ENCODE data around the gene CASS4. TPM values are rescaled to one million over a fixed set of nuclear protein-coding genes. Genes with fewer than 3 reads are reported as not detected.

CASS4 gene
- polyA plus RNA-seq, 2 of the 4 experiments (the other 2 are of a cell fraction): 0.09 TPM

GRCh38 chr20:56391037-56391436, 21.0 kb upstream of the CASS4 start:
- Histone ChIP-seq H3K27ac (peak overlapping the region; percentile 85 to 96), H3K4me3 (peak overlapping the region; percentile 85), H3K4me2 (peak overlapping the region; percentile 90), H3K9me3 (no peaks in the 10 kb centered on the region), H3K4me1 (peaks cover 28% of the 10 kb centered on the region)
- TF ChIP-seq TFCP2L1 (CRISPR knock-in tag; IDR thresholded peaks at IDR 0.05) (no peak), FOSB (CRISPR knock-in tag; IDR thresholded peaks at IDR 0.05) (no peak), FOXS1 (CRISPR knock-in tag; IDR thresholded peaks at IDR 0.05) (no peak), JUNB (IDR thresholded peaks at IDR 0.05) (no peak), POLR2AphosphoS2 (conservative IDR thresholded peaks at IDR 0.05; ENCODE audit: low read length) (no peak), SMC3 (IDR thresholded peaks at IDR 0.05) (no peak), FOSL2 (IDR thresholded peaks at IDR 0.05) (no peak), FOSL2 (CRISPR knock-in tag; IDR thresholded peaks at IDR 0.05) (no peak), ZFP36 (IDR thresholded peaks at IDR 0.05; ENCODE audit: borderline replicate concordance, partially characterized antibody) (no peak), HDAC2 (IDR thresholded peaks at IDR 0.05) (no peak), HOXB13 (CRISPR knock-in tag; IDR thresholded peaks at IDR 0.05; ENCODE audit: low read depth) (no peak), EP300 (IDR thresholded peaks at IDR 0.05) (no peak), JUN (IDR thresholded peaks at IDR 0.05) (no peak), CTCF (IDR thresholded peaks at IDR 0.05) (no peak), ZSCAN20 (CRISPR knock-in tag; IDR thresholded peaks at IDR 0.05) (no peak), ZC3H11A (IDR thresholded peaks at IDR 0.05) (no peak)
- TF ChIP-seq, protein P1, sequence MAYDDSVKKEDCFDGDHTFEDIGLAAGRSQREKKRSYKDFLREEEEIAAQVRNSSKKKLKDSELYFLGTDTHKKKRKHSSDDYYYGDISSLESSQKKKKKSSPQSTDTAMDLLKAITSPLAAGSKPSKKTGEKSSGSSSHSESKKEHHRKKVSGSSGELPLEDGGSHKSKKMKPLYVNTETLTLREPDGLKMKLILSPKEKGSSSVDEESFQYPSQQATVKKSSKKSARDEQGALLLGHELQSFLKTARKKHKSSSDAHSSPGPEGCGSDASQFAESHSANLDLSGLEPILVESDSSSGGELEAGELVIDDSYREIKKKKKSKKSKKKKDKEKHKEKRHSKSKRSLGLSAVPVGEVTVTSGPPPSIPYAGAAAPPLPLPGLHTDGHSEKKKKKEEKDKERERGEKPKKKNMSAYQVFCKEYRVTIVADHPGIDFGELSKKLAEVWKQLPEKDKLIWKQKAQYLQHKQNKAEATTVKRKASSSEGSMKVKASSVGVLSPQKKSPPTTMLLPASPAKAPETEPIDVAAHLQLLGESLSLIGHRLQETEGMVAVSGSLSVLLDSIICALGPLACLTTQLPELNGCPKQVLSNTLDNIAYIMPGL (CRISPR knock-in tag; IDR thresholded peaks at IDR 0.05; ENCODE audit: borderline replicate concordance): no peak
- CTCF ChIA-PET: interaction anchor here (0.6 to 2.1 kb wide), 2 partner anchors 9 to 10 kb away, joined by 3 to 6 read pairs; no protein-coding TSS in a partner anchor
- no peak for DNase-seq (ENCODE audit: low read depth in 1 of 2, low spot score in 1 of 2)
- no peak for FAIRE-seq
- no peak for ATAC-seq
- POLR2A ChIA-PET: interaction anchor here (1.6 to 2.0 kb wide), 2 partner anchors 15 to 32 kb away, joined by 5 to 16 read pairs; partner anchors contain the start of gene FAM210B
- 19% methylated on average over 10 of the region's 10 CpGs for WGBS (ENCODE audit: missing lambda C conversion rate)

- H3K4me2 ChIP-seq: peak overlapping the region; percentile 90
- TF ChIP-seq HES2 (IDR thresholded peaks at IDR 0.05) (no peak), KDM5A (IDR thresholded peaks at IDR 0.05) (0 out of 2 replicates have a peak, but pooled peaks have one; percentile 58)
- peak overlapping the region; percentile 85 for H3K4me3 ChIP-seq
- H3K27ac ChIP-seq: peak overlapping the region; percentile 85 to 96
- DNase-seq (ENCODE audit: low read depth in 1 of 2, low spot score in 1 of 2) (peak in 1 of 2 experiments; percentile 3), FAIRE-seq (no peak), ATAC-seq (peak; percentile 79 to 80)
- H3K9me3 ChIP-seq: no peaks in the 10 kb centered on the region
- H3K4me1 ChIP-seq: peaks cover 24% of the 10 kb centered on the region
- ChIA-PET CTCF (interaction anchor here (1.0 to 2.5 kb wide), 3 partner anchors 9 to 159 kb away, joined by 3 to 6 read pairs (median 6); no protein-coding TSS in a partner anchor), POLR2A (interaction anchor here (1.0 to 2.0 kb wide), 6 partner anchors 8 to 77 kb away, joined by 3 to 16 read pairs (median 6); partner anchors contain the start of genes FAM210B and RTF2)
- WGBS (ENCODE audit: missing lambda C conversion rate): under 1% methylated on average over 25 of the region's 29 CpGs
Measured at GRCh38 chr20:56391596-56392131, 20.4 kb upstream of the CASS4 start.
